Hypothalamus (tissue), 51 donors: ENCODE measurements around the gene HES1.

Experiments used
- DNase-seq, 51 donors: peaks; one replicate each; lab custom pipeline; 2025; lab: John Stamatoyannopoulos, UW

The HES1 gene

GRCh38 chr3:194163697-194164096, 27.7 kb downstream of the HES1 start:
- no peak for DNase-seq

- no peak for DNase-seq
Measured at GRCh38 chr3:194164861-194165260, 28.9 kb downstream of the HES1 start.

GRCh38 chr3:194165271-194166018, 29.5 kb downstream of the HES1 start:
- no peak for DNase-seq

- DNase-seq, result no peak
Measured at GRCh38 chr3:194166682-194167479, 30.9 kb downstream of the HES1 start.

GRCh38 chr3:194167480-194168282, 31.7 kb downstream of the HES1 start:
- no peak for DNase-seq

- no peak for DNase-seq
Measured at GRCh38 chr3:194168994-194169393, 33.0 kb downstream of the HES1 start.

GRCh38 chr3:194169595-194169994, 33.6 kb downstream of the HES1 start:
- DNase-seq, result no peak

GRCh38 chr3:194170793-194171192, 34.8 kb downstream of the HES1 start:
- DNase-seq, result no peak

GRCh38 chr3:194174406-194174805, 38.5 kb downstream of the HES1 start:
- DNase-seq, result no peak

- DNase-seq, result no peak
Measured at GRCh38 chr3:194174980-194175379, 39.0 kb downstream of the HES1 start.

- DNase-seq, result no peak
Measured at GRCh38 chr3:194176274-194176991, 40.5 kb downstream of the HES1 start.

- no peak for DNase-seq
Measured at GRCh38 chr3:194177141-194177540, 41.2 kb downstream of the HES1 start.

- no peak for DNase-seq
Measured at GRCh38 chr3:194178128-194178527, 42.2 kb downstream of the HES1 start.

- DNase-seq, result no peak
Measured at GRCh38 chr3:194178669-194179068, 42.7 kb downstream of the HES1 start.

- DNase-seq, result no peak
Measured at GRCh38 chr3:194180570-194180969, 44.6 kb downstream of the HES1 start.

- DNase-seq, result no peak
Measured at GRCh38 chr3:194181612-194182529, 45.9 kb downstream of the HES1 start.

GRCh38 chr3:194183271-194183670, 47.3 kb downstream of the HES1 start:
- DNase-seq, result no peak

- no peak for DNase-seq
Measured at GRCh38 chr3:194184265-194184751, 48.4 kb downstream of the HES1 start.

- no peak for DNase-seq
Measured at GRCh38 chr3:194184801-194185200, 48.9 kb downstream of the HES1 start.
